ENCODE data around the gene CD207. TPM values are rescaled to one million over a fixed set of nuclear protein-coding genes. Genes with fewer than 3 reads are reported as not detected.

CD207 gene
- total and polyA plus RNA-seq, 2 of the 8 experiments (the other 6 are each of a cell fraction or from before 2014, with no cell fraction given): not detected

DNA sequence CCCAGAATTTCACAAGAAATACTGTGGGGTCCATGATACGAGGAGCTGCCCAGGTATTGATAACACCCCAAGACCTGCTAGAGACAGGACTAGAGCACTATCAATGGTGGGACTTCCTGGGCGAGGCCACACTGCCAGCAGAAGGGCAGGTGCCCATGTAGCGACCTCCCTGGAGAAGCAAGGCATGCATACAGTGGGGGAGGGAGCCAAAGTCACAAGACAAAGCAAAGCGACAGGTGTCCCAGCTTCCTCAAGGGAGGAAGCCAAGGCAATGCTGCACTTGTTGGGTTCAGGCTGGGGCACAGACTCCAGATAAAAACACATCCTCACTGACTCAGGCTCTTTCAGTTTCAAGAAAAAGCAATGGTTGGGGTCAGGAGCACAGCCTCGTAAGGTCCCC is 7.5 kb downstream of the CD207 start:
- Histone ChIP-seq H3K56ac (replicated peaks; ENCODE audit: insufficient read length, low read depth, low read length) (no peak overlapping the region), H2BK5ac (ENCODE audit: low read depth, low read length) (no peak overlapping the region), H4K8ac (ENCODE audit: extremely low read depth, insufficient read depth, low read length) (0 out of 2 replicates have a peak overlapping the region, but pooled peaks have one; percentile 53), H3K4me2 (ENCODE audit: insufficient read depth in 1 of 2, low read depth in 2 of 2, low read length in 2 of 2) (peak overlapping the region; percentile 8 to 51; a peak in 3 of 4 replicates), H3K36me3 (ENCODE audit: control insufficient read depth in 2 of 4, insufficient read depth in 4 of 4, low read length in 3 of 4) (no peaks in the 10 kb centered on the region), H4K5ac (ENCODE audit: insufficient read length, low read depth, low read length) (no peak overlapping the region), H3K23ac (ENCODE audit: insufficient read length) (no peak overlapping the region), H2AFZ (ENCODE audit: low read length) (peak overlapping the region; percentile 88; the same call in 1 of the 2 replicates), H3K18ac (ENCODE audit: extremely low read depth, low read length) (no peak overlapping the region), H2BK12ac (ENCODE audit: low read depth, low read length) (no peak overlapping the region), H3K9me3 (ENCODE audit: insufficient read depth in 2 of 2, low read depth in 1 of 2, low read length in 1 of 2) (no peaks in the 10 kb centered on the region), H4K91ac (replicated peaks; ENCODE audit: insufficient read length, low read length) (peak overlapping the region; percentile 11), H4K20me1 (replicated peaks in 1 of 2; ENCODE audit: control insufficient read depth in 1 of 2, insufficient read depth in 2 of 2, low read length in 2 of 2) (no peaks in the 10 kb centered on the region), H3K4me1 (replicated peaks in 1 of 4; ENCODE audit: control insufficient read depth in 3 of 4, insufficient read depth in 4 of 4, low read length in 3 of 4) (peaks cover 0 to 5% (median 2%) of the 10 kb centered on the region in 4 experiments; a peak in 4 of 7 replicates), H3K9ac (replicated peaks in 1 of 4; ENCODE audit: extremely low read depth in 1 of 4, low read depth in 3 of 4, low read length in 3 of 4) (no peak overlapping the region), H3K23me2 (ENCODE audit: low read depth, low read length) (no peaks in the 10 kb centered on the region), H2BK15ac (ENCODE audit: low read length) (no peak overlapping the region), H2BK120ac (replicated peaks; ENCODE audit: low read depth, low read length) (no peak overlapping the region), H3K27ac (ENCODE audit: low read depth, low read length) (no peak overlapping the region), H3K79me2 (ENCODE audit: control insufficient read depth in 1 of 2, insufficient read depth in 2 of 2, low read length in 2 of 2) (no peaks in the 10 kb centered on the region), H3K4me3 (ENCODE audit: extremely low read depth in 1 of 4, insufficient read depth in 2 of 4, low read depth in 3 of 4, low read length in 4 of 4) (no peak overlapping the region), H3K14ac (ENCODE audit: insufficient read length) (no peak overlapping the region), H3K27me3 (replicated peaks in 1 of 4; ENCODE audit: control insufficient read depth in 3 of 4, extremely low read depth in 1 of 4, insufficient read depth in 3 of 4, low read length in 3 of 4) (no peaks in the 10 kb centered on the region; a peak in 2 of 7 replicates), H2AK5ac (ENCODE audit: low read depth, low read length) (no peak overlapping the region), H3K4ac (replicated peaks; ENCODE audit: insufficient read length, low read depth, low read length) (no peak overlapping the region), H2BK20ac (ENCODE audit: low read length) (0 out of 2 replicates have a peak overlapping the region, but pooled peaks have one; percentile 29), H3K79me1 (ENCODE audit: low read depth, low read length) (no peaks in the 10 kb centered on the region)
- 64% methylated on average over 5 of the region's 5 CpGs; no CpG with 5 or more reads in 1 of the 2 experiments for WGBS, 2 experiments (ENCODE audit: extremely low coverage in 1 of 2, insufficient coverage in 1 of 2, insufficient read length in 1 of 2, insufficient replicate concordance in 2 of 2, low coverage in 1 of 2, low lambda C conversion rate in 2 of 2, missing lambda C conversion rate in 1 of 2)
- TF ChIP-seq, protein P1, sequence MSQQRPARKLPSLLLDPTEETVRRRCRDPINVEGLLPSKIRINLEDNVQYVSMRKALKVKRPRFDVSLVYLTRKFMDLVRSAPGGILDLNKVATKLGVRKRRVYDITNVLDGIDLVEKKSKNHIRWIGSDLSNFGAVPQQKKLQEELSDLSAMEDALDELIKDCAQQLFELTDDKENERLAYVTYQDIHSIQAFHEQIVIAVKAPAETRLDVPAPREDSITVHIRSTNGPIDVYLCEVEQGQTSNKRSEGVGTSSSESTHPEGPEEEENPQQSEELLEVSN (IDR thresholded peaks at IDR 0.05): no peak
- TF ChIP-seq, protein P2, sequence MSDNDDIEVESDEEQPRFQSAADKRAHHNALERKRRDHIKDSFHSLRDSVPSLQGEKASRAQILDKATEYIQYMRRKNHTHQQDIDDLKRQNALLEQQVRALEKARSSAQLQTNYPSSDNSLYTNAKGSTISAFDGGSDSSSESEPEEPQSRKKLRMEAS (IDR thresholded peaks at IDR 0.05): peak; percentile 34; the same call in 1 of the 2 replicates
- CTCF ChIA-PET (ENCODE audit: partially characterized antibody): interaction anchor here (1.1 to 1.3 kb wide), 4 partner anchors 9 to 173 kb away, joined by 3 to 4 read pairs (median 3); no protein-coding TSS in a partner anchor
- FAIRE-seq: no peak
- POLR2A ChIA-PET (ENCODE audit: partially characterized antibody): no interaction called here
- no peak for DNase-seq (ENCODE audit: low read depth in 1 of 2, low spot score in 2 of 2)

All from H1 (cell line).